HepG2 (cell line): ENCODE measurements around the gene REEP6. TPM values are rescaled to one million over a fixed set of nuclear protein-coding genes. Genes with fewer than 3 reads are reported as not detected.

Source experiments
- AGO1 ChIP-seq: fragments of 200-400 bp; formaldehyde crosslinking; IDR thresholded peaks from 2 replicates; pipeline ENCODE4 v1.6.1; 2017; ENCODE audit warnings: mild to moderate bottlenecking, low read depth, low read length, moderate library complexity; ENCODE audit not compliant: poor library complexity, severe bottlenecking
- HNF4A ChIP-seq: sonication (generic); formaldehyde crosslinking; IDR thresholded peaks from 2 replicates; pipeline ENCODE4 v1.4.0; 2020; ENCODE audit warnings: missing genetic modification reagents
- HOXA5 ChIP-seq: sonication (generic); formaldehyde crosslinking; IDR thresholded peaks from 2 replicates; pipeline ENCODE4 v1.4.0; 2020; ENCODE audit warnings: missing genetic modification reagents
- NFRKB ChIP-seq: fragments of 450-650 bp; IDR thresholded peaks from 2 replicates; pipeline ENCODE4 v1.6.1; 2017
- TBX3 ChIP-seq: fragments of 450-650 bp; IDR thresholded peaks from 2 replicates; pipeline ENCODE4 v1.6.1; 2017; ENCODE audit warnings: antibody characterized with exemption, mild to moderate bottlenecking, inconsistent platforms, borderline replicate concordance
- YEATS4 ChIP-seq: sonication (generic); formaldehyde crosslinking; IDR thresholded peaks from 2 replicates; pipeline ENCODE4 v1.4.0; 2020; ENCODE audit warnings: missing genetic modification reagents, borderline replicate concordance
- ZEB1 ChIP-seq: IDR thresholded peaks from 2 replicates; pipeline ENCODE4 v1.6.1; 2012; ENCODE audit warnings: mild to moderate bottlenecking, low read depth, inconsistent platforms; ENCODE audit not compliant: insufficient replicate concordance
- ZNF24 ChIP-seq: fragments of 450-650 bp; IDR thresholded peaks from 2 replicates; pipeline ENCODE4 v1.6.1; 2017; ENCODE audit warnings: antibody characterized with exemption, mild to moderate bottlenecking
- ZNF260 ChIP-seq: sonication (generic); formaldehyde crosslinking; IDR thresholded peaks from 2 replicates; pipeline ENCODE4 v1.4.0; 2020; ENCODE audit warnings: missing genetic modification reagents, low read depth, mild to moderate bottlenecking, borderline replicate concordance
- polyA plus RNA-seq, 8 experiments: library from polyadenylated mRNA; depleted of rRNA in 3 of 8; stranded (reverse) in 7 of 8; unstranded in 1 of 8; fragments of >200 nt; fragmentation: Illumina TruSeq in 4 of 8; extraction: Trizol in 4 of 8; gene quantifications; 2 replicates each; pipeline versions ENCODE4 v1.2.1 to v1.2.3, GENCODE V29; 2011 to 2016; ENCODE audit warnings: low read depth in 4 of 8, missing spikeins in 1 of 8, mixed read lengths in 1 of 8; ENCODE audit not compliant: insufficient read depth in 1 of 8
- total RNA-seq, 5 experiments: library from RNA; depleted of rRNA; stranded (reverse); fragments of >200 nt; fragmentation: Illumina TruSeq; extraction: Trizol; gene quantifications; 2 replicates each; pipeline ENCODE4 v1.2.3, GENCODE V29; 2016; ENCODE audit warnings: low read depth in 1 of 5
- TF ChIP-seq, protein P1 (sequence below): sonication (generic); formaldehyde crosslinking; IDR thresholded peaks from 2 replicates; pipeline ENCODE4 v1.5.1; 2020; ENCODE audit warnings: mild to moderate bottlenecking, missing genetic modification reagents, moderate library complexity
- TF ChIP-seq, protein P2 (sequence below): sonication (generic); formaldehyde crosslinking; IDR thresholded peaks from one replicate; pipeline ENCODE4 v1.5.1; 2020; ENCODE audit warnings: mild to moderate bottlenecking, missing genetic modification reagents; ENCODE audit errors: not compliant biosample characterization
- TF ChIP-seq, protein P3 (sequence below): sonication (generic); formaldehyde crosslinking; IDR thresholded peaks from 2 replicates; pipeline ENCODE4 v1.4.0; 2020; ENCODE audit warnings: missing genetic modification reagents
- TF ChIP-seq, protein P4 (sequence below): sonication (generic); formaldehyde crosslinking; IDR thresholded peaks from 2 replicates; pipeline ENCODE4 v1.9.0; 2022; ENCODE audit warnings: missing genetic modification reagents, mild to moderate bottlenecking, borderline replicate concordance

REEP6 gene
- total and polyA plus RNA-seq, 2 of the 13 experiments (the other 11 are each of a cell fraction or from before 2014, with no cell fraction given): 10.0 to 28.8 TPM

DNA sequence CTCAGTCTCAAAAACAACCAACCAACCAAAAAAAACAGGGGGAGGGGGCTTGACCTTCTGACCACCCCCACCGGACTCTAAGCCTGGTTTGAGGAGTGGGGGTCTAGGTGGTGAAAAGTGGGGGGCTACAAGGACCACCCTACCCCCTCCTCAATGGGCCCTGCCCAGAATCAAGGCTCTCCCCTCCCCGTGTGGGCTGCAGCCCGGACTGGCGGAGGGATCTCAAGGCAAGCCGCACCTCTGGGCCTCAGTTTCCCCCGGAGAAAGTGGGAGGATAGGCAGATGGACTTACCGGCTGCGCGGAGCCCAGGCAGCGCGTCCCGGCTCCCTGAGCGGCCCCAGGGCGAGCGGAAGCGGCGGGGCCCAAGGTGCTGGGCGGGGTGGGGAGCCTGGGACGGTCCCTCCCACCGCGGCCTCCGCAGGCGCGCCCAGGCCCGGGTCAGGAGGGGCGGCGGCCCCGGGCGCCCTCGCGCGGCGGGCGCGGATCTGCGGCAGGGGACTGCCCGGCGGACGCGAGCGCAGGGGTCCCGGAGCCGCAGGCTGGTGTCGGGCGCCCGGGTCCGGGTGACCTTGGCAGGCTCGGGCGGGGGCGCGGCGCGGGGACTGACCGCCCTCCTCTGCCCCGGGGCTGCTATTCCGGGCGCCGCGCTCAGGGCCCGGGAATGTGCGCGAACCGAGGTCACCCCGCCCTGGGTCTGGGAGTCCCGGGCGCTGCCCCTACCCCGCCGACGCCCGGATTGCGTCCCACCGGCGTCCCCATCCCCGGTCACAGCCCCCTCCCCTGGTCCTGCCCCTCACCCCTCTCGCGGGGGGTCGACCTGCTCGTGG lies 21.9 kb downstream of the REEP6 start, which contains the start of gene ADAMTSL5 (continued):
- TF ChIP-seq HOXA5 (CRISPR knock-in tag): no peak
- TF ChIP-seq, protein P1, sequence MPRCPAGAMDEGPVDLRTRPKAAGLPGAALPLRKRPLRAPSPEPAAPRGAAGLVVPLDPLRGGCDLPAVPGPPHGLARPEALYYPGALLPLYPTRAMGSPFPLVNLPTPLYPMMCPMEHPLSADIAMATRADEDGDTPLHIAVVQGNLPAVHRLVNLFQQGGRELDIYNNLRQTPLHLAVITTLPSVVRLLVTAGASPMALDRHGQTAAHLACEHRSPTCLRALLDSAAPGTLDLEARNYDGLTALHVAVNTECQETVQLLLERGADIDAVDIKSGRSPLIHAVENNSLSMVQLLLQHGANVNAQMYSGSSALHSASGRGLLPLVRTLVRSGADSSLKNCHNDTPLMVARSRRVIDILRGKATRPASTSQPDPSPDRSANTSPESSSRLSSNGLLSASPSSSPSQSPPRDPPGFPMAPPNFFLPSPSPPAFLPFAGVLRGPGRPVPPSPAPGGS (CRISPR knock-in tag): no peak
- TF ChIP-seq, protein P2, sequence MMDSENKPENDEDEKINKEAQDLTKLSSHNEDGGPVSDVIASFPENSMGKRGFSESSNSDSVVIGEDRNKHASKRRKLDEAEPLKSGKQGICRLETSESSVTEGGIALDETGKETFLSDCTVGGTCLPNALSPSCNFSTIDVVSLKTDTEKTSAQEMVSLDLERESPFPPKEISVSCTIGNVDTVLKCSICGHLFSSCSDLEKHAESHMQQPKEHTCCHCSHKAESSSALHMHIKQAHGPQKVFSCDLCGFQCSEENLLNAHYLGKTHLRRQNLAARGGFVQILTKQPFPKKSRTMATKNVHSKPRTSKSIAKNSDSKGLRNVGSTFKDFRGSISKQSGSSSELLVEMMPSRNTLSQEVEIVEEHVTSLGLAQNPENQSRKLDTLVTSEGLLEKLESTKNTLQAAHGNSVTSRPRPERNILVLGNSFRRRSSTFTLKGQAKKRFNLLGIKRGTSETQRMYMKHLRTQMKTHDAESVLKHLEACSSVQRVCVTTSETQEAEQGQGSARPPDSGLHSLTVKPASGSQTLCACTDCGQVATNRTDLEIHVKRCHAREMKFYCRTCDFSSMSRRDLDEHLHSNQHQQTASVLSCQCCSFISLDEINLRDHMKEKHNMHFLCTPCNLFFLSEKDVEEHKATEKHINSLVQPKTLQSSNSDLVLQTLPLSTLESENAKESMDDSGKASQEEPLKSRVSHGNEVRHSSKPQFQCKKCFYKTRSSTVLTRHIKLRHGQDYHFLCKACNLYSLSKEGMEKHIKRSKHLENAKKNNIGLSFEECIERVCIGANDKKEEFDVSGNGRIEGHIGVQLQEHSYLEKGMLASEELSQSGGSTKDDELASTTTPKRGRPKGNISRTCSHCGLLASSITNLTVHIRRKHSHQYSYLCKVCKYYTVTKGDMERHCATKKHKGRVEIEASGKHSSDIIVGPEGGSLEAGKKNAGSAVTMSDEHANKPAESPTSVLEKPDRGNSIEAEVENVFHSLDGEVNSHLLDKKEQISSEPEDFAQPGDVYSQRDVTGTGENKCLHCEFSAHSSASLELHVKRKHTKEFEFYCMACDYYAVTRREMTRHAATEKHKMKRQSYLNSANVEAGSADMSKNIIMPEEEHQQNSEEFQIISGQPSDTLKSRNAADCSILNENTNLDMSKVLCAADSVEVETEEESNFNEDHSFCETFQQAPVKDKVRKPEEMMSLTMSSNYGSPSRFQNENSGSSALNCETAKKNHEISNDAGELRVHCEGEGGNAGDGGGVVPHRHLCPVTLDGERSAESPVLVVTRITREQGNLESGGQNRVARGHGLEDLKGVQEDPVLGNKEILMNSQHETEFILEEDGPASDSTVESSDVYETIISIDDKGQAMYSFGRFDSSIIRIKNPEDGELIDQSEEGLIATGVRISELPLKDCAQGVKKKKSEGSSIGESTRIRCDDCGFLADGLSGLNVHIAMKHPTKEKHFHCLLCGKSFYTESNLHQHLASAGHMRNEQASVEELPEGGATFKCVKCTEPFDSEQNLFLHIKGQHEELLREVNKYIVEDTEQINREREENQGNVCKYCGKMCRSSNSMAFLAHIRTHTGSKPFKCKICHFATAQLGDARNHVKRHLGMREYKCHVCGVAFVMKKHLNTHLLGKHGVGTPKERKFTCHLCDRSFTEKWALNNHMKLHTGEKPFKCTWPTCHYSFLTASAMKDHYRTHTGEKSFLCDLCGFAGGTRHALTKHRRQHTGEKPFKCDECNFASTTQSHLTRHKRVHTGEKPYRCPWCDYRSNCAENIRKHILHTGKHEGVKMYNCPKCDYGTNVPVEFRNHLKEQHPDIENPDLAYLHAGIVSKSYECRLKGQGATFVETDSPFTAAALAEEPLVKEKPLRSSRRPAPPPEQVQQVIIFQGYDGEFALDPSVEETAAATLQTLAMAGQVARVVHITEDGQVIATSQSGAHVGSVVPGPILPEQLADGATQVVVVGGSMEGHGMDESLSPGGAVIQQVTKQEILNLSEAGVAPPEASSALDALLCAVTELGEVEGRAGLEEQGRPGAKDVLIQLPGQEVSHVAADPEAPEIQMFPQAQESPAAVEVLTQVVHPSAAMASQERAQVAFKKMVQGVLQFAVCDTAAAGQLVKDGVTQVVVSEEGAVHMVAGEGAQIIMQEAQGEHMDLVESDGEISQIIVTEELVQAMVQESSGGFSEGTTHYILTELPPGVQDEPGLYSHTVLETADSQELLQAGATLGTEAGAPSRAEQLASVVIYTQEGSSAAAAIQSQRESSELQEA (CRISPR knock-in tag): no peak
- TF ChIP-seq, protein P3, sequence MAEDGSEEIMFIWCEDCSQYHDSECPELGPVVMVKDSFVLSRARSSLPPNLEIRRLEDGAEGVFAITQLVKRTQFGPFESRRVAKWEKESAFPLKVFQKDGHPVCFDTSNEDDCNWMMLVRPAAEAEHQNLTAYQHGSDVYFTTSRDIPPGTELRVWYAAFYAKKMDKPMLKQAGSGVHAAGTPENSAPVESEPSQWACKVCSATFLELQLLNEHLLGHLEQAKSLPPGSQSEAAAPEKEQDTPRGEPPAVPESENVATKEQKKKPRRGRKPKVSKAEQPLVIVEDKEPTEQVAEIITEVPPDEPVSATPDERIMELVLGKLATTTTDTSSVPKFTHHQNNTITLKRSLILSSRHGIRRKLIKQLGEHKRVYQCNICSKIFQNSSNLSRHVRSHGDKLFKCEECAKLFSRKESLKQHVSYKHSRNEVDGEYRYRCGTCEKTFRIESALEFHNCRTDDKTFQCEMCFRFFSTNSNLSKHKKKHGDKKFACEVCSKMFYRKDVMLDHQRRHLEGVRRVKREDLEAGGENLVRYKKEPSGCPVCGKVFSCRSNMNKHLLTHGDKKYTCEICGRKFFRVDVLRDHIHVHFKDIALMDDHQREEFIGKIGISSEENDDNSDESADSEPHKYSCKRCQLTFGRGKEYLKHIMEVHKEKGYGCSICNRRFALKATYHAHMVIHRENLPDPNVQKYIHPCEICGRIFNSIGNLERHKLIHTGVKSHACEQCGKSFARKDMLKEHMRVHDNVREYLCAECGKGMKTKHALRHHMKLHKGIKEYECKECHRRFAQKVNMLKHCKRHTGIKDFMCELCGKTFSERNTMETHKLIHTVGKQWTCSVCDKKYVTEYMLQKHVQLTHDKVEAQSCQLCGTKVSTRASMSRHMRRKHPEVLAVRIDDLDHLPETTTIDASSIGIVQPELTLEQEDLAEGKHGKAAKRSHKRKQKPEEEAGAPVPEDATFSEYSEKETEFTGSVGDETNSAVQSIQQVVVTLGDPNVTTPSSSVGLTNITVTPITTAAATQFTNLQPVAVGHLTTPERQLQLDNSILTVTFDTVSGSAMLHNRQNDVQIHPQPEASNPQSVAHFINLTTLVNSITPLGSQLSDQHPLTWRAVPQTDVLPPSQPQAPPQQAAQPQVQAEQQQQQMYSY (CRISPR knock-in tag): no peak
- no peak for TF ChIP-seq ZNF260 (CRISPR knock-in tag)
- TF ChIP-seq HNF4A (CRISPR knock-in tag): no peak
- 0 out of 2 replicates have a peak, but pooled peaks have one; percentile 23 for TF ChIP-seq YEATS4 (CRISPR knock-in tag)
- no peak for TF ChIP-seq ZEB1
- TF ChIP-seq ZNF24: no peak; the same call in 1 of the 2 replicates
- TF ChIP-seq NFRKB: no peak
- TF ChIP-seq, protein P4, sequence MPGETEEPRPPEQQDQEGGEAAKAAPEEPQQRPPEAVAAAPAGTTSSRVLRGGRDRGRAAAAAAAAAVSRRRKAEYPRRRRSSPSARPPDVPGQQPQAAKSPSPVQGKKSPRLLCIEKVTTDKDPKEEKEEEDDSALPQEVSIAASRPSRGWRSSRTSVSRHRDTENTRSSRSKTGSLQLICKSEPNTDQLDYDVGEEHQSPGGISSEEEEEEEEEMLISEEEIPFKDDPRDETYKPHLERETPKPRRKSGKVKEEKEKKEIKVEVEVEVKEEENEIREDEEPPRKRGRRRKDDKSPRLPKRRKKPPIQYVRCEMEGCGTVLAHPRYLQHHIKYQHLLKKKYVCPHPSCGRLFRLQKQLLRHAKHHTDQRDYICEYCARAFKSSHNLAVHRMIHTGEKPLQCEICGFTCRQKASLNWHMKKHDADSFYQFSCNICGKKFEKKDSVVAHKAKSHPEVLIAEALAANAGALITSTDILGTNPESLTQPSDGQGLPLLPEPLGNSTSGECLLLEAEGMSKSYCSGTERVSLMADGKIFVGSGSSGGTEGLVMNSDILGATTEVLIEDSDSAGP: no peak
- no peak for TF ChIP-seq AGO1
- no peak for TF ChIP-seq TBX3
